HepG2 (cell line): ENCODE results near the gene ARHGAP12. TPM values are rescaled to one million over a fixed set of nuclear protein-coding genes. Genes with fewer than 3 reads are reported as not detected.

ENCODE experiments used
- BRD4 ChIP-seq: sonication (generic); formaldehyde crosslinking; IDR thresholded peaks from 2 replicates; pipeline ENCODE4 v1.4.0; 2020; ENCODE audit warnings: missing genetic modification reagents
- ETV6 ChIP-seq: sonication (generic); formaldehyde crosslinking; conservative IDR thresholded peaks from 2 replicates; pipeline ENCODE4 v1.4.0; 2020; ENCODE audit warnings: missing genetic modification reagents
- EZH2 ChIP-seq: conservative IDR thresholded peaks from 2 replicates; pipeline ENCODE4 v1.6.1; 2012; ENCODE audit warnings: mild to moderate bottlenecking, low read depth, low read length, moderate library complexity
- HOXA7 ChIP-seq: sonication (generic); formaldehyde crosslinking; IDR thresholded peaks from 2 replicates; pipeline ENCODE4 v1.8.1; 2022; ENCODE audit warnings: mild to moderate bottlenecking, missing genetic modification reagents, moderate library complexity
- KDM1A ChIP-seq: IDR thresholded peaks from 2 replicates; pipeline ENCODE4 v1.6.1; 2016; ENCODE audit warnings: missing compliant biosample characterization
- KDM3A ChIP-seq: IDR thresholded peaks from 2 replicates; pipeline ENCODE4 v1.6.1; 2018; ENCODE audit warnings: low read depth, missing compliant biosample characterization
- MIER3 ChIP-seq: IDR thresholded peaks from 2 replicates; pipeline ENCODE4 v1.6.1; 2016; ENCODE audit warnings: missing compliant biosample characterization, borderline replicate concordance
- PHF5A ChIP-seq: IDR thresholded peaks from one replicate; pipeline ENCODE4 v1.6.1; 2018; ENCODE audit warnings: low read depth, missing genetic modification reagents; ENCODE audit not compliant: unreplicated experiment
- RCOR2 ChIP-seq: IDR thresholded peaks from 2 replicates; pipeline ENCODE4 v1.6.1; 2016; ENCODE audit warnings: missing biosample characterization, missing genetic modification reagents
- REPIN1 ChIP-seq: sonication (generic); formaldehyde crosslinking; IDR thresholded peaks from 2 replicates; pipeline ENCODE4 v1.8.0; 2022; ENCODE audit warnings: missing genetic modification reagents, low read depth, mild to moderate bottlenecking, borderline replicate concordance
- SIN3B ChIP-seq: fragments of 150-350 bp; IDR thresholded peaks from 2 replicates; pipeline ENCODE4 v1.6.1; 2014; ENCODE audit warnings: low read length
- SRY ChIP-seq: sonication (generic); formaldehyde crosslinking; IDR thresholded peaks from 2 replicates; pipeline ENCODE4 v1.8.0; 2022; ENCODE audit warnings: mild to moderate bottlenecking, missing genetic modification reagents
- TCF7 ChIP-seq: sonication (generic); IDR thresholded peaks from 2 replicates; pipeline ENCODE4 v1.6.1; 2016; ENCODE audit warnings: antibody characterized with exemption, low read depth
- ZNF616 ChIP-seq: sonication (generic); formaldehyde crosslinking; IDR thresholded peaks from 2 replicates; pipeline ENCODE4 v1.5.0; 2020; ENCODE audit warnings: low read depth, mild to moderate bottlenecking, missing genetic modification reagents
- ZNF891 ChIP-seq: sonication (generic); formaldehyde crosslinking; IDR thresholded peaks from 2 replicates; pipeline ENCODE4 v1.5.0; 2020; ENCODE audit warnings: mild to moderate bottlenecking, missing genetic modification reagents
- polyA plus RNA-seq, 8 experiments: library from polyadenylated mRNA; depleted of rRNA in 3 of 8; stranded (reverse) in 7 of 8; unstranded in 1 of 8; fragments of >200 nt; fragmentation: Illumina TruSeq in 4 of 8; extraction: Trizol in 4 of 8; gene quantifications; 2 replicates each; pipeline versions ENCODE4 v1.2.1 to v1.2.3, GENCODE V29; 2011 to 2016; ENCODE audit warnings: low read depth in 4 of 8, missing spikeins in 1 of 8, mixed read lengths in 1 of 8; ENCODE audit not compliant: insufficient read depth in 1 of 8
- total RNA-seq, 5 experiments: library from RNA; depleted of rRNA; stranded (reverse); fragments of >200 nt; fragmentation: Illumina TruSeq; extraction: Trizol; gene quantifications; 2 replicates each; pipeline ENCODE4 v1.2.3, GENCODE V29; 2016; ENCODE audit warnings: low read depth in 1 of 5
- TF ChIP-seq, protein P1 (sequence below): fragments of 450-650 bp; IDR thresholded peaks from 2 replicates; pipeline ENCODE4 v1.6.1; 2016
- TF ChIP-seq, protein P2 (sequence below): sonication (generic); formaldehyde crosslinking; IDR thresholded peaks from 2 replicates; pipeline ENCODE4 v1.8.0; 2022; ENCODE audit warnings: mild to moderate bottlenecking, missing genetic modification reagents, moderate library complexity
- TF ChIP-seq, protein P3 (sequence below): sonication (generic); formaldehyde crosslinking; IDR thresholded peaks from 2 replicates; pipeline ENCODE4 v1.8.0; 2022; ENCODE audit warnings: mild to moderate bottlenecking, missing genetic modification reagents; ENCODE audit not compliant: insufficient replicate concordance
- TF ChIP-seq, protein P4 (sequence below): sonication (generic); formaldehyde crosslinking; IDR thresholded peaks from 2 replicates; pipeline ENCODE4 v1.4.0; 2020; ENCODE audit warnings: missing genetic modification reagents
- TF ChIP-seq, protein P5 (sequence below): sonication (generic); formaldehyde crosslinking; conservative IDR thresholded peaks from 2 replicates; pipeline ENCODE4 v1.4.0; 2020; ENCODE audit warnings: missing genetic modification reagents

The ARHGAP12 gene
- total and polyA plus RNA-seq, 2 of the 13 experiments (the other 11 are each of a cell fraction or from before 2014, with no cell fraction given): 25.0 to 54.6 TPM

DNA sequence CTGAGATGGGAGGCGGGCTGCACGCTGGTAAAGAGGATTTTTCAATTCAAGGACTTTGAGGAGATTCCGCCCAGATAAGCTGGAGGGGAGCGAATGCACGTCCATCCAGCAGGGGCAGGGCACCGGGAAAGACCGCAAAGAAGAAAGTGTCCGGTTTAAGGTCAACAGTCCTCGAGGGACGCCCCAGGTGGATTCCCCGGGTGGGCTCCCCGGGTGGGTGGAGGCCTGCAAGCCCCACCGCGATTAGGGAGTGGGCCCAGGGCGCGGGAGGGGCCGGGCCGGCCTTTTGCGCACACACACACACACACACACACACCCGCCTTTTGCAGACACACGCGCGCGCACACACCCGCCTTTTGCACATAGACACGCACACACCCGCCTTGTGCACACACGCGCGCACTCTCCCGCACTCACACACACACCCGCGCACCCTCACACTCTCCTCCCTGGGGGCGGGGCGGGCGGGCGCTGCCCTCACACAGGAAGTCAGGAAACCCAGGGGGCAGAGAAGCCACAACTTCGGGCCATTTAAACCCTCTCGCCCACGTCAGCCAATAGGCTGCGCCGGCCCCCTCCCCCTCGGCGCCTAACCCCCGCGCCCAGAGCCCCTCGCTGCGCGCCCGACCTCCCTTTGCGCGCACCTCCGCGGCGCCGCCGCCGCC is 615 bp downstream of the ARHGAP12 start (continued):
- TF ChIP-seq, protein P1, sequence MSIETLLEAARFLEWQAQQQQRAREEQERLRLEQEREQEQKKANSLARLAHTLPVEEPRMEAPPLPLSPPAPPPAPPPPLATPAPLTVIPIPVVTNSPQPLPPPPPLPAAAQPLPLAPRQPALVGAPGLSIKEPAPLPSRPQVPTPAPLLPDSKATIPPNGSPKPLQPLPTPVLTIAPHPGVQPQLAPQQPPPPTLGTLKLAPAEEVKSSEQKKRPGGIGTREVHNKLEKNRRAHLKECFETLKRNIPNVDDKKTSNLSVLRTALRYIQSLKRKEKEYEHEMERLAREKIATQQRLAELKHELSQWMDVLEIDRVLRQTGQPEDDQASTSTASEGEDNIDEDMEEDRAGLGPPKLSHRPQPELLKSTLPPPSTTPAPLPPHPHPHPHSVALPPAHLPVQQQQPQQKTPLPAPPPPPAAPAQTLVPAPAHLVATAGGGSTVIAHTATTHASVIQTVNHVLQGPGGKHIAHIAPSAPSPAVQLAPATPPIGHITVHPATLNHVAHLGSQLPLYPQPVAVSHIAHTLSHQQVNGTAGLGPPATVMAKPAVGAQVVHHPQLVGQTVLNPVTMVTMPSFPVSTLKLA: no peak
- TF ChIP-seq RCOR2 (CRISPR knock-in tag) (no peak), ETV6 (CRISPR knock-in tag) (no peak), HOXA7 (CRISPR knock-in tag) (no peak), REPIN1 (0 out of 2 replicates have a peak, but pooled peaks have one; percentile 17), KDM1A (CRISPR knock-in tag) (no peak), PHF5A (no peak), ZNF616 (CRISPR knock-in tag) (no peak), KDM3A (CRISPR knock-in tag) (no peak), MIER3 (no peak), EZH2 (no peak), TCF7 (0 out of 2 replicates have a peak, but pooled peaks have one; percentile 11), ZNF891 (no peak), SIN3B (no peak), SRY (no peak; the same call in 1 of the 2 replicates), BRD4 (no peak)
- TF ChIP-seq, protein P2, sequence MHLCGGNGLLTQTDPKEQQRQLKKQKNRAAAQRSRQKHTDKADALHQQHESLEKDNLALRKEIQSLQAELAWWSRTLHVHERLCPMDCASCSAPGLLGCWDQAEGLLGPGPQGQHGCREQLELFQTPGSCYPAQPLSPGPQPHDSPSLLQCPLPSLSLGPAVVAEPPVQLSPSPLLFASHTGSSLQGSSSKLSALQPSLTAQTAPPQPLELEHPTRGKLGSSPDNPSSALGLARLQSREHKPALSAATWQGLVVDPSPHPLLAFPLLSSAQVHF (CRISPR knock-in tag): 0 out of 2 replicates have a peak, but pooled peaks have one; percentile 10
- TF ChIP-seq, protein P3, sequence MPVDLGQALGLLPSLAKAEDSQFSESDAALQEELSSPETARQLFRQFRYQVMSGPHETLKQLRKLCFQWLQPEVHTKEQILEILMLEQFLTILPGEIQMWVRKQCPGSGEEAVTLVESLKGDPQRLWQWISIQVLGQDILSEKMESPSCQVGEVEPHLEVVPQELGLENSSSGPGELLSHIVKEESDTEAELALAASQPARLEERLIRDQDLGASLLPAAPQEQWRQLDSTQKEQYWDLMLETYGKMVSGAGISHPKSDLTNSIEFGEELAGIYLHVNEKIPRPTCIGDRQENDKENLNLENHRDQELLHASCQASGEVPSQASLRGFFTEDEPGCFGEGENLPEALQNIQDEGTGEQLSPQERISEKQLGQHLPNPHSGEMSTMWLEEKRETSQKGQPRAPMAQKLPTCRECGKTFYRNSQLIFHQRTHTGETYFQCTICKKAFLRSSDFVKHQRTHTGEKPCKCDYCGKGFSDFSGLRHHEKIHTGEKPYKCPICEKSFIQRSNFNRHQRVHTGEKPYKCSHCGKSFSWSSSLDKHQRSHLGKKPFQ (CRISPR knock-in tag): no peak
- TF ChIP-seq, protein P4, sequence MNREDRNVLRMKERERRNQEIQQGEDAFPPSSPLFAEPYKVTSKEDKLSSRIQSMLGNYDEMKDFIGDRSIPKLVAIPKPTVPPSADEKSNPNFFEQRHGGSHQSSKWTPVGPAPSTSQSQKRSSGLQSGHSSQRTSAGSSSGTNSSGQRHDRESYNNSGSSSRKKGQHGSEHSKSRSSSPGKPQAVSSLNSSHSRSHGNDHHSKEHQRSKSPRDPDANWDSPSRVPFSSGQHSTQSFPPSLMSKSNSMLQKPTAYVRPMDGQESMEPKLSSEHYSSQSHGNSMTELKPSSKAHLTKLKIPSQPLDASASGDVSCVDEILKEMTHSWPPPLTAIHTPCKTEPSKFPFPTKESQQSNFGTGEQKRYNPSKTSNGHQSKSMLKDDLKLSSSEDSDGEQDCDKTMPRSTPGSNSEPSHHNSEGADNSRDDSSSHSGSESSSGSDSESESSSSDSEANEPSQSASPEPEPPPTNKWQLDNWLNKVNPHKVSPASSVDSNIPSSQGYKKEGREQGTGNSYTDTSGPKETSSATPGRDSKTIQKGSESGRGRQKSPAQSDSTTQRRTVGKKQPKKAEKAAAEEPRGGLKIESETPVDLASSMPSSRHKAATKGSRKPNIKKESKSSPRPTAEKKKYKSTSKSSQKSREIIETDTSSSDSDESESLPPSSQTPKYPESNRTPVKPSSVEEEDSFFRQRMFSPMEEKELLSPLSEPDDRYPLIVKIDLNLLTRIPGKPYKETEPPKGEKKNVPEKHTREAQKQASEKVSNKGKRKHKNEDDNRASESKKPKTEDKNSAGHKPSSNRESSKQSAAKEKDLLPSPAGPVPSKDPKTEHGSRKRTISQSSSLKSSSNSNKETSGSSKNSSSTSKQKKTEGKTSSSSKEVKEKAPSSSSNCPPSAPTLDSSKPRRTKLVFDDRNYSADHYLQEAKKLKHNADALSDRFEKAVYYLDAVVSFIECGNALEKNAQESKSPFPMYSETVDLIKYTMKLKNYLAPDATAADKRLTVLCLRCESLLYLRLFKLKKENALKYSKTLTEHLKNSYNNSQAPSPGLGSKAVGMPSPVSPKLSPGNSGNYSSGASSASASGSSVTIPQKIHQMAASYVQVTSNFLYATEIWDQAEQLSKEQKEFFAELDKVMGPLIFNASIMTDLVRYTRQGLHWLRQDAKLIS (CRISPR knock-in tag): no peak
- TF ChIP-seq, protein P5, sequence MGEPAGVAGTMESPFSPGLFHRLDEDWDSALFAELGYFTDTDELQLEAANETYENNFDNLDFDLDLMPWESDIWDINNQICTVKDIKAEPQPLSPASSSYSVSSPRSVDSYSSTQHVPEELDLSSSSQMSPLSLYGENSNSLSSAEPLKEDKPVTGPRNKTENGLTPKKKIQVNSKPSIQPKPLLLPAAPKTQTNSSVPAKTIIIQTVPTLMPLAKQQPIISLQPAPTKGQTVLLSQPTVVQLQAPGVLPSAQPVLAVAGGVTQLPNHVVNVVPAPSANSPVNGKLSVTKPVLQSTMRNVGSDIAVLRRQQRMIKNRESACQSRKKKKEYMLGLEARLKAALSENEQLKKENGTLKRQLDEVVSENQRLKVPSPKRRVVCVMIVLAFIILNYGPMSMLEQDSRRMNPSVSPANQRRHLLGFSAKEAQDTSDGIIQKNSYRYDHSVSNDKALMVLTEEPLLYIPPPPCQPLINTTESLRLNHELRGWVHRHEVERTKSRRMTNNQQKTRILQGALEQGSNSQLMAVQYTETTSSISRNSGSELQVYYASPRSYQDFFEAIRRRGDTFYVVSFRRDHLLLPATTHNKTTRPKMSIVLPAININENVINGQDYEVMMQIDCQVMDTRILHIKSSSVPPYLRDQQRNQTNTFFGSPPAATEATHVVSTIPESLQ (CRISPR knock-in tag): no peak
